ENCODE results near the gene FGF12.
"Not testable (repeated sequence)": the region's sequence is repeated elsewhere in the genome, so short reads cannot be mapped to it uniquely, and the experiment has no call there.

The FGF12 gene

DNA sequence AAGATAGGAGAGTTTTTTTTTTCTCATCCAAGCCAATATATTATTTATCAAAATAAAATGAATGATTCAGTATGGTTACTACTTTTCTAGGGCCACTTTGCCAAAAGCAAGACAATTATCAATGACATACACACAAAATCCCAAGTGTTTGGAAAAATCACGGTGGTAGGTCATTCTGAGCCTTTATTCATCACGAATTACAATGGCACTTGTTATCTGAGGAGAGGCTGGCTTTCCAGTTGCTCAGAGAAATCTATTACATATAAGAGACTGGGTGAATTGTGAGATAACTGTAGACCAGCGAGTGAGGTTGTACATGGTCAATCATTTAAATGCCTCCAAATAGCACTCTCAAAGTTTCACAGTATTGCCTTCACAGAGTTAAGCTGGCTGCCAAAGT, 20.4 kb upstream of the FGF12 start:
- POLR2A ChIA-PET: no interaction called here
- TF ChIP-seq HDGF (IDR thresholded peaks at IDR 0.05; ENCODE audit: borderline replicate concordance) (no peak), ELF4 (IDR thresholded peaks at IDR 0.05) (no peak)
- CTCF ChIA-PET: no interaction called here
- DNase-seq (ENCODE audit: extremely low spot score): no peak

DNA sequence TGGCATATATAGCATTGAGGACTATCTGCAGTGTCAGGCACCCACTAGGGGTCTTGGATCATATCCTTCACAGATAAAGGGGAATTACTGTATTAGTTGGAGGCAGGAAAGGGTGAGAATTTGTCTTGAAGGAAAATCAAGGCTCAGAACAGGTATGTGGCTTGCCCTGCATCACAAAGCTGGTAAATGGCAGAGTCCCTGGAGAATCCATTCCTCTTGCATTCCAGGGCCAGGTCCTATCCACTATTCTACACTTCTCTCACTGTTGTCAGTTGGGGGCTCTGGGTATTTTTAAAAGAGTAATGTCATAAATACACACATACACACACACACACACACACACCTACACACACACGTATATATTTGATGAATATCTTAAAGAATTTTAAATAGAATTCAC, 19.8 kb upstream of the FGF12 start:
- no peak for DNase-seq (ENCODE audit: extremely low spot score)
- TF ChIP-seq SUZ12 (IDR thresholded peaks at IDR 0.05): no peak
- POLR2A ChIA-PET: no interaction called here
- CTCF ChIA-PET: no interaction called here

DNA sequence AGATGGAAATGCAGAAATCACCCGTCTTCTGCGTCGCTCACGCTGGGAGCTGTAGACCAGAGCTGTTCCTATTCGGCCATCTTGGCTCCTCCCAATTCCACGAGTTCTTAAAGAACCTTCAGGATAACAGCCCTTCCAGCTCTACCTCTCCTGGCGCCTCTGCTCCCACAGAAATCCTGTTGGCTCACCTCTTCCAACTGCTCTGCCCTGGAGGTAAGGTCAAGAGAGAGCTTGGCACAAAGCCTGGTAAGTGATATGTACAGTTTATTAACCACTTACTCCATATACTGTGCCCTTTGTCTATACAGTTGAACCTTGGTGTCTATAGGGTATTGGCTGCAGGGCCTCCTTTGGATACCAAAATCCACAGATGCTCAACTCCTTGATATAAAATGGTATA, 17.8 kb upstream of the FGF12 start:
- ChIA-PET POLR2A (no interaction called here), CTCF (no interaction called here)
- no peak for DNase-seq (ENCODE audit: extremely low spot score)
- TF ChIP-seq HDGF (IDR thresholded peaks at IDR 0.05; ENCODE audit: borderline replicate concordance) (no peak), ZNF384 (IDR thresholded peaks at IDR 0.05) (no peak), BHLHE40 (IDR thresholded peaks at IDR 0.05; ENCODE audit: borderline replicate concordance) (no peak), L3MBTL2 (conservative IDR thresholded peaks at IDR 0.05) (no peak), FOXK2 (IDR thresholded peaks at IDR 0.05) (no peak)
- TF ChIP-seq, protein P1, sequence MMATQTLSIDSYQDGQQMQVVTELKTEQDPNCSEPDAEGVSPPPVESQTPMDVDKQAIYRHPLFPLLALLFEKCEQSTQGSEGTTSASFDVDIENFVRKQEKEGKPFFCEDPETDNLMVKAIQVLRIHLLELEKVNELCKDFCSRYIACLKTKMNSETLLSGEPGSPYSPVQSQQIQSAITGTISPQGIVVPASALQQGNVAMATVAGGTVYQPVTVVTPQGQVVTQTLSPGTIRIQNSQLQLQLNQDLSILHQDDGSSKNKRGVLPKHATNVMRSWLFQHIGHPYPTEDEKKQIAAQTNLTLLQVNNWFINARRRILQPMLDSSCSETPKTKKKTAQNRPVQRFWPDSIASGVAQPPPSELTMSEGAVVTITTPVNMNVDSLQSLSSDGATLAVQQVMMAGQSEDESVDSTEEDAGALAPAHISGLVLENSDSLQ (IDR thresholded peaks at IDR 0.05): no peak

DNA sequence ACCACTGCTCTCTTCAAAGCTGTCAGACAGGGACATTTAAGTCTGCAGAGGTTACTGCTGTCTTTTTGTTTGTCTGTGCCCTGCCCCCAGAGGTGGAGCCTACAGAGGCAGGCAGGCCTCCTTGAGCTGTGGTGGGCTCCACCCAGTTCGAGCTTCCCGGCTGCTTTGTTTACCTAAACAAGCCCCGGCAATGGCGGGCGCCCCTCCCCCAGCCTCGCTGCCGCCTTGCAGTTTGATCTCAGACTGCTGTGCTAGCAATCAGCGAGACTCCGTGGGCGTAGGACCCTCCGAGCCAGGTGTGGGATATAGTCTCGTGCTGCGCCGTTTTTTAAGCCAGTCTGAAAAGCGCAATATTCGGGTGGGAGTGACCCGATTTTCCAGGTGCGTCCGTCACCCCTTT, 17.3 kb upstream of the FGF12 start:
- CTCF ChIA-PET; DNase-seq (ENCODE audit: extremely low spot score): not testable (repeated sequence)
- POLR2A ChIA-PET: interaction anchor here (0.7 kb wide), 1 partner anchor 589 kb away, joined by 11 read pairs; no protein-coding TSS in a partner anchor

DNA sequence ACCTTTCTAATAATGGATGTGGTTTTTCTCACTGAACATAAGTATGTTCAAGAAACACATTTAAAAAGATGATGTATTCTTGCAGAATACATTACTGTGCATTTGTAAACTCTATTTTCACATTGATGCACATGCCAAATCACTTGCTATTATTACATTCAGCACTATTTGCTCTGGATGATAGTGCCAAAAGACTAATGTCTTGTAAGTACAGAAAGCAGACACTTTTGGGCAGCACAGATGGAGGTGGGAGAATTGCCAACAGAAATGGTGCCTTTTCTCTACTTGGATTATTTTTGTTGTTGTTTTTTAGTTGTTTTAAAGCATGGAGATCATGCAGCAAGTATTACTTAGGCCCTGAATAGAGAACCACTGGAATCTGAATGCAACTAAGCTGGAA, 10.2 kb upstream of the FGF12 start:
- ChIA-PET POLR2A (no interaction called here), CTCF (no interaction called here)
- TF ChIP-seq ARNT (IDR thresholded peaks at IDR 0.05): no peak
- no peak for TF ChIP-seq ZNF384 (IDR thresholded peaks at IDR 0.05)
- TF ChIP-seq HDGF (IDR thresholded peaks at IDR 0.05; ENCODE audit: borderline replicate concordance): no peak
- TF ChIP-seq TARDBP (IDR thresholded peaks at IDR 0.05): no peak
- TF ChIP-seq BHLHE40 (IDR thresholded peaks at IDR 0.05; ENCODE audit: borderline replicate concordance): no peak
- TF ChIP-seq LEF1 (IDR thresholded peaks at IDR 0.05; ENCODE audit: borderline replicate concordance): no peak
- TF ChIP-seq NFRKB (IDR thresholded peaks at IDR 0.05): no peak
- no peak for TF ChIP-seq SUZ12 (IDR thresholded peaks at IDR 0.05)
- TF ChIP-seq ELF4 (IDR thresholded peaks at IDR 0.05): no peak
- no peak for TF ChIP-seq FOXM1 (IDR thresholded peaks at IDR 0.05; ENCODE audit: borderline replicate concordance)
- no peak for TF ChIP-seq SP1 (IDR thresholded peaks at IDR 0.05)
- TF ChIP-seq FOXK2 (IDR thresholded peaks at IDR 0.05): no peak
- TF ChIP-seq FOXA1 (IDR thresholded peaks at IDR 0.05): no peak
- no peak for TF ChIP-seq CTBP1 (IDR thresholded peaks at IDR 0.05; ENCODE audit: borderline replicate concordance)
- no peak for TF ChIP-seq L3MBTL2 (conservative IDR thresholded peaks at IDR 0.05)
- TF ChIP-seq, protein P1 (IDR thresholded peaks at IDR 0.05): no peak
- DNase-seq (ENCODE audit: extremely low spot score): no peak

DNA sequence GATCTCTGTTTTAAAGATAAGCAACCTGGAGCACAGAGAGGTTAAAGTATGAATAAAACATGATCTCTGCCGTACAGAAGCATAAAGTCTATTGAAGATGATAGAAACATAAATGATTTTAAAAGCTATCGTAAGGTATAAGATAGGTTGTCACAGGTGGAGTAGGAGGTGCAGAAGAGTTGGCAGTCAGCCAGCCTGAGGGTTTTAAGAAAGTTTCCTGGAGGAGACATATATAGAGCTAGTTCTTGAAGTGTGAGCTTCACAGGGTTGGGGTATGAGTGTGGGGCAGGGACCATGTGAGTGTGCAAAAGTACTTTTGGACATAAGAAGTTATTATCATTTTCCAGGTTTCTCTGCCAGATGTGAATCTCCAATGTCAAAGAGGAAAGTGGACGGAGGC, 3.9 kb upstream of the FGF12 start:
- no peak for TF ChIP-seq SUZ12 (IDR thresholded peaks at IDR 0.05)
- no peak for DNase-seq (ENCODE audit: extremely low spot score)
- ChIA-PET POLR2A (no interaction called here), CTCF (no interaction called here)

DNA sequence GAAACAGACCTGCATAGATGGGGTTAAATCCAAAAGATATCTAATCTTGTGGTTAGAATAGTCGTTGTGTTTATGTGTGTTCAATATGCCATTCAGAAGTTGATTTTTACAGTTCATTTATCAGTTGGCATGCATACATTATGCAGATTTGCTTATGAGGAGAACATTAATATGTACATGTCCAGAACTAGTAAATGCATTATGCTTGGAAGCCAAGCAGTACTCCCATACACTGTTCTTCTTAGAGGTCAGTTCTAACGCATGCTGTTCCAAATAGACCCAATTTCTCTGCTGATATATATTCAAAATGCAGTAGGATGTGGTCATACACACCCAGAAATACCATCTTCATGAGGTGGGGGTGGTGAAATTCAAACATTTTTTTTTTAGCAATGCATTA, 956 bp downstream of the FGF12 start:
- CTCF ChIA-PET: no interaction called here
- no peak for TF ChIP-seq FOXM1 (IDR thresholded peaks at IDR 0.05; ENCODE audit: borderline replicate concordance)
- TF ChIP-seq ELF4 (IDR thresholded peaks at IDR 0.05): no peak
- no peak for TF ChIP-seq FOXK2 (IDR thresholded peaks at IDR 0.05)
- TF ChIP-seq HDGF (IDR thresholded peaks at IDR 0.05; ENCODE audit: borderline replicate concordance): no peak
- no peak for TF ChIP-seq CTBP1 (IDR thresholded peaks at IDR 0.05; ENCODE audit: borderline replicate concordance)
- TF ChIP-seq NFRKB (IDR thresholded peaks at IDR 0.05): no peak
- no peak for TF ChIP-seq LEF1 (IDR thresholded peaks at IDR 0.05; ENCODE audit: borderline replicate concordance)
- no peak for TF ChIP-seq BHLHE40 (IDR thresholded peaks at IDR 0.05; ENCODE audit: borderline replicate concordance)
- no peak for TF ChIP-seq FOXA1 (IDR thresholded peaks at IDR 0.05)
- no peak for TF ChIP-seq SUZ12 (IDR thresholded peaks at IDR 0.05)
- no peak for TF ChIP-seq ZNF384 (IDR thresholded peaks at IDR 0.05)
- no peak for TF ChIP-seq L3MBTL2 (conservative IDR thresholded peaks at IDR 0.05)
- TF ChIP-seq TARDBP (IDR thresholded peaks at IDR 0.05): no peak
- TF ChIP-seq ARNT (IDR thresholded peaks at IDR 0.05): no peak
- TF ChIP-seq SP1 (IDR thresholded peaks at IDR 0.05): no peak
- TF ChIP-seq, protein P1 (IDR thresholded peaks at IDR 0.05): no peak
- POLR2A ChIA-PET: no interaction called here
- DNase-seq (ENCODE audit: extremely low spot score): no peak

DNA sequence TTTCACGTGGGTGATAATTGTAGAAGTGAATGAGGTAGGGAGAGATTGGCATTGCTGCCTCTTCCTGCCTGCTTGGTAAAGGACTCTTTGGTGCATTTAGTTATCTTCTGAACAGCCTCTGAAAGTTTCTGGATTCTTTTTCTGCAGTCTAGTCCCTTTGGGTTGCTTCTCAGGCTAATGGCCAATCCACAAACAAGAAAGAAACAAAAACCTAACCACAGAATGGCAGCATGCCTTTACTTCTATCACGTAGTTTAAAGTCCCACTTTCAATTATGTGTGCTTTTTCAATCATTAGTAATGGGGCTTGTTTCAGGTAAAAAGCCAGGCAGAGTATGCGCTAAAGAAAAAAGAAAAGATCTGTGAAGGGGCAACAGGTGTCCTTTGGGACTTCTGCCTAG, 7.4 kb downstream of the FGF12 start:
- TF ChIP-seq L3MBTL2 (conservative IDR thresholded peaks at IDR 0.05): no peak
- TF ChIP-seq SP1 (IDR thresholded peaks at IDR 0.05): no peak
- TF ChIP-seq ELF4 (IDR thresholded peaks at IDR 0.05): no peak
- TF ChIP-seq SUZ12 (IDR thresholded peaks at IDR 0.05): no peak
- TF ChIP-seq, protein P1 (IDR thresholded peaks at IDR 0.05): no peak
- no peak for TF ChIP-seq NFRKB (IDR thresholded peaks at IDR 0.05)
- TF ChIP-seq FOXA1 (IDR thresholded peaks at IDR 0.05): no peak
- no peak for TF ChIP-seq FOXK2 (IDR thresholded peaks at IDR 0.05)
- TF ChIP-seq CTBP1 (IDR thresholded peaks at IDR 0.05; ENCODE audit: borderline replicate concordance): no peak
- TF ChIP-seq HDGF (IDR thresholded peaks at IDR 0.05; ENCODE audit: borderline replicate concordance): no peak
- no peak for TF ChIP-seq TARDBP (IDR thresholded peaks at IDR 0.05)
- TF ChIP-seq LEF1 (IDR thresholded peaks at IDR 0.05; ENCODE audit: borderline replicate concordance): no peak
- TF ChIP-seq FOXM1 (IDR thresholded peaks at IDR 0.05; ENCODE audit: borderline replicate concordance): no peak
- TF ChIP-seq ZNF384 (IDR thresholded peaks at IDR 0.05): no peak
- TF ChIP-seq ARNT (IDR thresholded peaks at IDR 0.05): no peak
- TF ChIP-seq BHLHE40 (IDR thresholded peaks at IDR 0.05; ENCODE audit: borderline replicate concordance): no peak
- POLR2A ChIA-PET: no interaction called here
- DNase-seq (ENCODE audit: extremely low spot score): no peak
- CTCF ChIA-PET: no interaction called here
